ENCODE results near the gene ADARB2.

DNA sequence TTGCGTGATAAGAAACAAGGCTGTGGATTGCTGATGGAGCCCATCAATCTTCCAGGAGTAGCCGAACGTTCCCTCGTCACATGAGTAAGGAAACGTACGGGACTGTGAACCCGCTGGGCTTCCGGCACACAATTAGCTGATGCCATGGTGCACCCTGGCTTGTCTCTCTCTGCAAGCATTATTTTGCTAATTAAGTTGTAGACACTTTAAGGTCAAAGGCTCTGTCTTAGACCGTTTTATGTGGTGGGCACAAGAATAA is 50.9 kb downstream of the ADARB2 start:
- TF ChIP-seq FOXK2 (IDR thresholded peaks at IDR 0.05) (no peak), SP1 (IDR thresholded peaks at IDR 0.05) (no peak), ELF4 (IDR thresholded peaks at IDR 0.05) (no peak), CTBP1 (IDR thresholded peaks at IDR 0.05; ENCODE audit: borderline replicate concordance) (no peak), LEF1 (IDR thresholded peaks at IDR 0.05; ENCODE audit: borderline replicate concordance) (no peak), BHLHE40 (IDR thresholded peaks at IDR 0.05; ENCODE audit: borderline replicate concordance) (no peak), FOXM1 (IDR thresholded peaks at IDR 0.05; ENCODE audit: borderline replicate concordance) (no peak), L3MBTL2 (conservative IDR thresholded peaks at IDR 0.05) (no peak), ARNT (IDR thresholded peaks at IDR 0.05) (no peak), HDGF (IDR thresholded peaks at IDR 0.05; ENCODE audit: borderline replicate concordance) (no peak), FOXA1 (IDR thresholded peaks at IDR 0.05) (no peak)
- TF ChIP-seq, protein P1, sequence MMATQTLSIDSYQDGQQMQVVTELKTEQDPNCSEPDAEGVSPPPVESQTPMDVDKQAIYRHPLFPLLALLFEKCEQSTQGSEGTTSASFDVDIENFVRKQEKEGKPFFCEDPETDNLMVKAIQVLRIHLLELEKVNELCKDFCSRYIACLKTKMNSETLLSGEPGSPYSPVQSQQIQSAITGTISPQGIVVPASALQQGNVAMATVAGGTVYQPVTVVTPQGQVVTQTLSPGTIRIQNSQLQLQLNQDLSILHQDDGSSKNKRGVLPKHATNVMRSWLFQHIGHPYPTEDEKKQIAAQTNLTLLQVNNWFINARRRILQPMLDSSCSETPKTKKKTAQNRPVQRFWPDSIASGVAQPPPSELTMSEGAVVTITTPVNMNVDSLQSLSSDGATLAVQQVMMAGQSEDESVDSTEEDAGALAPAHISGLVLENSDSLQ (IDR thresholded peaks at IDR 0.05): no peak

Measured in HEK293T (cell line).